HG03064 (cell line): ENCODE results near the gene KRTAP20-4.

Experiments
- ATAC-seq: cut with Tn5 transposase; IDR thresholded peaks from one replicate; pipeline ENCODE4 v1.9.1; 2021; ENCODE audit warnings: low read depth; ENCODE audit not compliant: unreplicated experiment

KRTAP20-4 gene

GRCh38 chr21:30620522-30620921 lies at the start of gene KRTAP20-4:
Gene KRTAP20-4 (plus strand): TSS chr21:30620627.
- no peak for ATAC-seq

- ATAC-seq: no peak
These were observed 42.7 kb upstream of the KRTAP20-4 start for GRCh38 chr21:30577766-30578165.

- ATAC-seq: no peak
These were observed 41.1 kb upstream of the KRTAP20-4 start for GRCh38 chr21:30579346-30579745.

GRCh38 chr21:30580132-30580531 lies 40.3 kb upstream of the KRTAP20-4 start:
- no peak for ATAC-seq

GRCh38 chr21:30582870-30583269 lies 37.6 kb upstream of the KRTAP20-4 start:
- no peak for ATAC-seq

- ATAC-seq: no peak
These were observed 30.1 kb upstream of the KRTAP20-4 start, which contains the start of gene KRTAP22-2 for GRCh38 chr21:30590297-30590696. Gene KRTAP22-2 (minus strand): TSS chr21:30590397.

- ATAC-seq: no peak
These were observed 28.3 kb upstream of the KRTAP20-4 start, which contains the start of gene KRTAP6-3 for GRCh38 chr21:30592140-30592539. Gene KRTAP6-3 (plus strand): TSS chr21:30592440. CDS start chr21:30592446, 6 bp downstream.

- no peak for ATAC-seq
These were observed 21.6 kb upstream of the KRTAP20-4 start, which contains the start of gene KRTAP6-2 for GRCh38 chr21:30598802-30599201. Gene KRTAP6-2 (minus strand): TSS chr21:30598902. CDS start chr21:30598874, 28 bp downstream.

- ATAC-seq: no peak
These were observed 19.6 kb upstream of the KRTAP20-4 start, which contains the start of gene KRTAP22-1 for GRCh38 chr21:30600787-30601186. Gene KRTAP22-1 (plus strand): TSS chr21:30601087.

- ATAC-seq: no peak
These were observed 14.5 kb upstream of the KRTAP20-4 start for GRCh38 chr21:30605968-30606367.

- ATAC-seq: no peak
These were observed 8.3 kb upstream of the KRTAP20-4 start for GRCh38 chr21:30612132-30612531.

GRCh38 chr21:30613836-30614235 lies 6.6 kb upstream of the KRTAP20-4 start, which contains the start of gene KRTAP6-1:
Gene KRTAP6-1 (minus strand): TSS chr21:30613930. CDS start chr21:30613904, 26 bp downstream.
- no peak for ATAC-seq

- ATAC-seq: no peak
These were observed 5.2 kb upstream of the KRTAP20-4 start for GRCh38 chr21:30615199-30615598.

GRCh38 chr21:30616125-30616524 lies 4.3 kb upstream of the KRTAP20-4 start, which contains the start of gene KRTAP20-1:
Gene KRTAP20-1 (plus strand): TSS chr21:30616425. CDS start chr21:30616455, 30 bp downstream.
- ATAC-seq: no peak

GRCh38 chr21:30620080-30620479 lies 347 bp upstream of the KRTAP20-4 start:
- no peak for ATAC-seq

- ATAC-seq: no peak
These were observed 2.9 kb downstream of the KRTAP20-4 start for GRCh38 chr21:30623362-30623761.

GRCh38 chr21:30625449-30626165 lies 5.2 kb downstream of the KRTAP20-4 start:
- no peak for ATAC-seq

GRCh38 chr21:30628109-30628508 lies 7.7 kb downstream of the KRTAP20-4 start:
- ATAC-seq: no peak

GRCh38 chr21:30629200-30629599 lies 8.8 kb downstream of the KRTAP20-4 start:
- no peak for ATAC-seq

- ATAC-seq: no peak
These were observed 14.5 kb downstream of the KRTAP20-4 start, which contains the start of gene KRTAP20-2 for GRCh38 chr21:30634906-30635305. Gene KRTAP20-2 (plus strand): TSS chr21:30635206. CDS start chr21:30635264, 58 bp downstream.

- ATAC-seq: no peak
These were observed 18.3 kb downstream of the KRTAP20-4 start for GRCh38 chr21:30638686-30639085.

- ATAC-seq: no peak
These were observed 22.1 kb downstream of the KRTAP20-4 start, which contains the start of gene KRTAP20-3 for GRCh38 chr21:30642564-30642963. Gene KRTAP20-3 (plus strand): TSS chr21:30642864.
